ENCODE data around the gene ADAM29. TPM values are rescaled to one million over a fixed set of nuclear protein-coding genes. Genes with fewer than 3 reads are reported as not detected.

ADAM29 gene
- total RNA-seq, 1 donor from 2014 or later = not detected

DNA sequence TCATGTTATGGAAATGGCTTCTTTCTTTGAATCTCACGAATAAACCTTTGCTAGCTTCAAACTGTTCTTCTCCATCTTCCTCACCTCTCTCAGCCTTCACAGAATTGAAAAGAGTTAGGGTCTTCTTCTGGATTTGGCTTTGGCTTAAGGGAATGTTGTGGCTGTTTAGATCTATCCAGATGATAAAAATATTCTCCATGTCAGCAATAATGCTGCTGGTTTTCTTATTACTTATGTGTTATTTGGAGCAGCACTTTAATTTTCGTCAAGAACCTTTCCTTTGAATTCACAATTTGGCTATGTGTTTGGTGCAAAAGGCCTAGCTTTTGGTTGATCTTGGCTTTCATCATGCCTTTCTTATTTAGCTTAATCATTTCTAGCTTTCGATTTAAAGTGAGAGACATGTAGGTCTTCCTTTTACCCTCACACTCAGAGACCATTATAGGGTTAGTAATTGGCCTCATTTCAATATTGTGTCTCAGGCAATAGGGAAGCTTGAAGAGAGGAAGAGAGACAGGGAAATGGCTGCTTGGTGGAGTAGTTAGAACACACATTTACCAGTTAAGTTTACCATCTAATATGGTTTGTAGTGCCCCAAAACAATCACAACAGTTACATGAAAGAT is 5.1 kb upstream of the ADAM29 start:
- TF ChIP-seq, protein P1, sequence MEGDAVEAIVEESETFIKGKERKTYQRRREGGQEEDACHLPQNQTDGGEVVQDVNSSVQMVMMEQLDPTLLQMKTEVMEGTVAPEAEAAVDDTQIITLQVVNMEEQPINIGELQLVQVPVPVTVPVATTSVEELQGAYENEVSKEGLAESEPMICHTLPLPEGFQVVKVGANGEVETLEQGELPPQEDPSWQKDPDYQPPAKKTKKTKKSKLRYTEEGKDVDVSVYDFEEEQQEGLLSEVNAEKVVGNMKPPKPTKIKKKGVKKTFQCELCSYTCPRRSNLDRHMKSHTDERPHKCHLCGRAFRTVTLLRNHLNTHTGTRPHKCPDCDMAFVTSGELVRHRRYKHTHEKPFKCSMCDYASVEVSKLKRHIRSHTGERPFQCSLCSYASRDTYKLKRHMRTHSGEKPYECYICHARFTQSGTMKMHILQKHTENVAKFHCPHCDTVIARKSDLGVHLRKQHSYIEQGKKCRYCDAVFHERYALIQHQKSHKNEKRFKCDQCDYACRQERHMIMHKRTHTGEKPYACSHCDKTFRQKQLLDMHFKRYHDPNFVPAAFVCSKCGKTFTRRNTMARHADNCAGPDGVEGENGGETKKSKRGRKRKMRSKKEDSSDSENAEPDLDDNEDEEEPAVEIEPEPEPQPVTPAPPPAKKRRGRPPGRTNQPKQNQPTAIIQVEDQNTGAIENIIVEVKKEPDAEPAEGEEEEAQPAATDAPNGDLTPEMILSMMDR (IDR thresholded peaks at IDR 0.05) = no peak

DNA sequence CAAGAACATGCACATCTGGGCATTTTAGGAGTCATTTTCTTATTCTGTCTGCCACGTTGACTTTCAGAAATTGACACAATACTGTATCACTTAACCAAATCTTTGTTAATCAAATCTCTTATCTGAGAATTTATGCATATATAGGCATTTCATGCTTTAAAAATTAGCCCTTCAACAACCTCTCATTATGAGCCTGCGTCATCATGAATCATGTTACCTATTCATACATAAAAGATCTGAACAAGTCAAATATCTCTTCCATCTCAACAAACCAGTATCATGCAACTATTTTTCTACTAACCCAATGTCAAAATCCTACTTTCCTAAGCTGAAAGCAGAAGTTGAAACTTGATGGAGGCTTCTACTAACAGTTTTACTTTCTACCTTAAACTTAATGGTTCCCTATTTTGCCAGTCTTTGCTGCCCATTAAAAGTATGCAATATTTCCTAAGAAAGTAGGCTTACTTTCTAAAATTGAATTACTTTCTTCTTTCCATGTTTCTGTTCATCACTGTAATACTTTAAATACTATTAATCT is 1.8 kb downstream of the ADAM29 start:
- H3K27ac ChIP-seq = no peak overlapping the region
- H3K27me3 ChIP-seq (ENCODE audit: low read depth) = no peaks in the 10 kb centered on the region
- TF ChIP-seq, protein P1 (IDR thresholded peaks at IDR 0.05) = no peak
- H3K4me3 ChIP-seq = no peak overlapping the region
- no peaks in the 10 kb centered on the region for H3K4me1 ChIP-seq
- no peaks in the 10 kb centered on the region for H3K36me3 ChIP-seq
- DNase-seq (no peak), ATAC-seq (no peak)
- H3K9me3 ChIP-seq = no peaks in the 10 kb centered on the region
- intact Hi-C loops (cut with DNase I) = no loop called here

More for the DNA sequence above, 5.1 kb upstream of the ADAM29 start:
- H3K27ac ChIP-seq = no peak overlapping the region
- intact Hi-C loops (cut with DNase I) = no loop called here
- DNase-seq (no peak), ATAC-seq (no peak)
- no peaks in the 10 kb centered on the region for H3K9me3 ChIP-seq
- H3K36me3 ChIP-seq = no peaks in the 10 kb centered on the region
- H3K4me3 ChIP-seq = no peak overlapping the region
- no peaks in the 10 kb centered on the region for H3K27me3 ChIP-seq (ENCODE audit: low read depth)
- H3K4me1 ChIP-seq = no peaks in the 10 kb centered on the region

DNA sequence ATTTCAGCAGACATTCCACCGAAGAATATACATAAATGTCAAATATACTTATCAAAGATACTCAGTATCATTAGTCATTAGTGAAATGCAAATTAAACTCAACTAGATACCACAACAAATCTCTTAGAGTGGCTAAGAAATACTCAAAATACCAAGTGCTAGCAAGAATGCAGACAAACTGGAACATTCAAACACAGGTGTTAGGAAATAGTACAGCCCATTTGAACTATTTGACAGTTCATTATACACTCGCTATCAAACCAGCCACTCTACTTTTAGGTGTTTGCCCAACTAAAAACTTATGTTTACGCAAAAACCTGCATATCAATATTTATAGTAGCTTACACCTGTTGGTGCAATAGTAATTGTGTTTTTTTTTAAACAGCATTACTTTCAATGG is 8.8 kb downstream of the ADAM29 start:
- H3K4me1 ChIP-seq = no peaks in the 10 kb centered on the region

DNA sequence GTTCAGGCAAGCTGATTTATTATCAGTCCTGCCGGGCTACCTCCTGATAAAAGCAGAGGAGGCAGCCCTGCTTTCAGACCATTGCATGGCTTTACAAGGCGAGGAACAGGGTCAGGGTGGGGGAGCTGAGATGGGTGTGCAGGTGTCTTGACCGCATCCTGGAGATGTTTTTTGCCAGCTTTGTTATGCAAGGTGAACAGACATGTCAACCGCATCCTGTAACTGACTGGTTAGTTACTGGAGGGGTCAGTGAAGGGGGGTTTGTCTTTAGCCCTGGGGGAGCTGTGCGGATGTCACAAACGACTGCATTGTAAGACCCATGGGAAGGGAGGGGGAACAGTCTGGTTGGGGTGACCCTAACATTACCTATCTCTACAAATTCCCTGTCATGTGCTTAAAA is 10.0 kb downstream of the ADAM29 start:
- ATAC-seq (no peak), DNase-seq (no peak)
- TF ChIP-seq, protein P1 (IDR thresholded peaks at IDR 0.05) = no peak
- H3K36me3 ChIP-seq = no peaks in the 10 kb centered on the region
- intact Hi-C loops (cut with DNase I) = no loop called here
- no peaks in the 10 kb centered on the region for H3K9me3 ChIP-seq
- H3K4me1 ChIP-seq = no peaks in the 10 kb centered on the region
- no peaks in the 10 kb centered on the region for H3K27me3 ChIP-seq (ENCODE audit: low read depth)
- no peak overlapping the region for H3K27ac ChIP-seq
- H3K4me3 ChIP-seq = no peak overlapping the region

More for the DNA sequence above, 8.8 kb downstream of the ADAM29 start:
- Histone ChIP-seq H3K9me3 (no peaks in the 10 kb centered on the region), H3K27me3 (ENCODE audit: low read depth) (no peaks in the 10 kb centered on the region), H3K4me3 (no peak overlapping the region), H3K36me3 (no peaks in the 10 kb centered on the region), H3K27ac (no peak overlapping the region)
- no peak for DNase-seq
- peak; percentile 76 to 95 for ATAC-seq
- TF ChIP-seq, protein P1 (IDR thresholded peaks at IDR 0.05) = no peak
- intact Hi-C loops (cut with DNase I) = no loop called here

DNA sequence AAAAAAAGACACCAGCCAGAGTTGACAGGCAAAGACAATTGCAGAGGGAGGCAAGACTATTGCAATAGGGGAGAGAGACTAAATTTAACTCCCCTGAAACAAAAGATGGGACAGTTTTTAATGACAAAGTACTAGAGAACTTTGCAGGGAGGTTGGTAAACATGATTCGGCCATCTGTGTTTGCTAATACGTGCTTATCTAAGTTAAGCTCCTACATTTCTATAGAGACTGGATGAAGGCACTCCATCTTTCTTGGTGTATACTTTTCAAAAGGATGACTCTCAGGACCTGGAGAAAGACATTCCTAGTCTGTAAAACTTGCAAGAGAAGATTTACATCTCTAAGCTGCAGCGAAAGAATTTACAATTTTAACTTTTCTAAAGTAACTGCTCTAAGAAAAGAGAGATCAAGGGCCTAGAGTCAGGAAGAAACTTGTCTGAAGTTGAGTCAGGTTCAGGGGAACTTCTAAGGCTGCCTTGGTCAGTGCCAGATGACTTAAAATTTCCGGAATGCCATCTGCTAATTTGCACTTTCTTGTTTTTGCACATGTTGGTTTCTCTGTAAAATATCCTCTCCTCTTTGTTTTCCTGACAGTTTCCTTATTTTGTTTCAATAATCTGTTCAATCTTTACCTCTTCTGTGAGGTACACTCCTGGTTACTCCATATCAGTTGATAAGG is 10.6 kb downstream of the ADAM29 start:
- no peak for ATAC-seq
- Histone ChIP-seq H3K27ac (no peak overlapping the region), H3K4me1 (no peaks in the 10 kb centered on the region), H3K27me3 (ENCODE audit: low read depth) (no peaks in the 10 kb centered on the region), H3K36me3 (no peaks in the 10 kb centered on the region), H3K9me3 (no peaks in the 10 kb centered on the region), H3K4me3 (no peak overlapping the region)
- TF ChIP-seq, protein P1 (IDR thresholded peaks at IDR 0.05) = no peak
- intact Hi-C loops (cut with DNase I) = no loop called here
- DNase-seq = no peak

All from lower lobe of right lung (tissue), 2 donors.